Endothelial cell of umbilical vein (primary cell): ENCODE results near the gene ST3GAL4. TPM values are rescaled to one million over a fixed set of nuclear protein-coding genes. Genes with fewer than 3 reads are reported as not detected.

Experiments
- BruUV-seq: library from RNA; stranded (reverse); fragments of 400-500 nt; replicated peaks from 2 replicates; lab custom pipeline; 2021; lab: Mats Ljungman, UMichigan
- CTCF ChIA-PET: fragments of 300-600, 350-600 bp; sonication (Branson Sonifier 250); formaldehyde crosslinking; loops from one replicate; lab custom pipeline; 2021; ENCODE audit warnings: antibody characterized with exemption, inconsistent platforms; lab: Charles Lee
- POLR2A ChIA-PET: fragments of 300-600, 350-600 bp; sonication (Branson Sonifier 250); formaldehyde crosslinking; loops from one replicate; lab custom pipeline; 2021; ENCODE audit warnings: antibody characterized with exemption, inconsistent platforms; lab: Charles Lee
- DNase-seq: peaks from one replicate; pipeline ENCODE4 v3.0.0-alpha.2; 2011; ENCODE audit warnings: low read depth, low spot score
- FAIRE-seq: peaks from 2 replicates; lab custom pipeline; 2011; peaks lifted over from hg19 to GRCh38; lab: Jason Lieb, UNC
- H2AFZ ChIP-seq: 2 replicates; pipeline ENCODE4 v1.6.0; 2012; ENCODE audit warnings: low read depth, low read length, control low read depth, inconsistent platforms
- H3K27ac ChIP-seq: 2 replicates; pipeline ENCODE4 v1.5.1; 2011; ENCODE audit warnings: low read depth, mild to moderate bottlenecking, control low read depth, low read length, moderate library complexity; ENCODE audit not compliant: insufficient read depth
- H3K27me3 ChIP-seq, 2 experiments: 2 replicates each; pipeline versions ENCODE4 v1.6.0 to v1.6.1; 2011; ENCODE audit warnings: low read length in 2 of 2, mixed read lengths in 1 of 2; ENCODE audit not compliant: control insufficient read depth in 2 of 2, insufficient read depth in 2 of 2
- H3K36me3 ChIP-seq, 2 experiments: 2 replicates in 1 of 2; 3 replicates in 1 of 2; pipeline ENCODE4 v1.5.1; 2011; ENCODE audit warnings: low read length in 2 of 2, mild to moderate bottlenecking in 1 of 2, moderate library complexity in 1 of 2; ENCODE audit not compliant: control insufficient read depth in 2 of 2, insufficient read depth in 2 of 2; ENCODE audit errors: extremely low read depth in 1 of 2
- H3K4me1 ChIP-seq: 3 replicates; pipeline ENCODE4 v1.5.1; 2011; ENCODE audit warnings: mild to moderate bottlenecking, low read length; ENCODE audit not compliant: control insufficient read depth, insufficient read depth; ENCODE audit errors: extremely low read depth
- H3K4me2 ChIP-seq: 2 replicates; pipeline ENCODE4 v1.6.1; 2011; ENCODE audit warnings: low read length, control low read depth, mixed read lengths; ENCODE audit not compliant: insufficient read depth
- H3K4me3 ChIP-seq, 3 experiments: fragments of 200-600 bp in 1 of 3; sonication (generic), shearing (Covaris generic) in 1 of 3; replicated peaks in 1 of 3; 2 replicates each; pipeline ENCODE4 v1.5.1; 2011 to 2016; ENCODE audit warnings: control low read depth in 3 of 3, low read length in 3 of 3, mild to moderate bottlenecking in 2 of 3, inconsistent platforms in 1 of 3, low read depth in 1 of 3, moderate library complexity in 1 of 3; ENCODE audit not compliant: insufficient read depth in 1 of 3
- H3K79me2 ChIP-seq: 2 replicates; pipeline ENCODE4 v1.6.0; 2012; ENCODE audit warnings: low read length, inconsistent platforms; ENCODE audit not compliant: control insufficient read depth, insufficient read depth
- H3K9ac ChIP-seq: replicated peaks from 2 replicates; pipeline ENCODE3; 2011; ENCODE audit warnings: low read length, control low read depth; ENCODE audit not compliant: insufficient read depth; ENCODE audit errors: extremely low read depth
- H3K9me1 ChIP-seq: replicated peaks from 3 replicates; pipeline ENCODE4 v1.6.0; 2011; ENCODE audit warnings: mild to moderate bottlenecking, low read length; ENCODE audit not compliant: control insufficient read depth, insufficient read depth; ENCODE audit errors: extremely low read depth
- H3K9me3 ChIP-seq: replicated peaks from 2 replicates; pipeline ENCODE4 v1.5.1; 2012; ENCODE audit warnings: low read length, inconsistent platforms; ENCODE audit not compliant: control insufficient read depth, insufficient read depth
- H4K20me1 ChIP-seq: replicated peaks from 2 replicates; pipeline ENCODE3; 2011; ENCODE audit warnings: mild to moderate bottlenecking, low read length; ENCODE audit not compliant: control insufficient read depth, insufficient read depth; ENCODE audit errors: extremely low read depth
- CTCF ChIP-seq, 2 donors: IDR thresholded peaks; 1 replicate in 1 of 2; 2 replicates in 1 of 2; pipeline ENCODE4 v1.5.1; 2011; ENCODE audit warnings: low read length in 2 of 2, mild to moderate bottlenecking in 2 of 2, moderate library complexity in 2 of 2, control low read depth in 1 of 2, inconsistent platforms in 1 of 2, low read depth in 1 of 2; ENCODE audit not compliant: insufficient read depth in 1 of 2; ENCODE audit errors: extremely low read depth in 1 of 2
- EZH2 ChIP-seq: IDR thresholded peaks from 2 replicates; pipeline ENCODE4 v1.6.1; 2012; ENCODE audit warnings: borderline replicate concordance, low read depth, mild to moderate bottlenecking, moderate library complexity, low read length, inconsistent platforms; ENCODE audit not compliant: severe bottlenecking
- FOS ChIP-seq: IDR thresholded peaks from 2 replicates; pipeline ENCODE4 v1.6.1; 2011; ENCODE audit warnings: mild to moderate bottlenecking, low read length, moderate library complexity, borderline replicate concordance; ENCODE audit not compliant: insufficient read depth
- GATA2 ChIP-seq: IDR thresholded peaks from 2 replicates; pipeline ENCODE4 v1.7.0; 2011; ENCODE audit warnings: low read depth, mild to moderate bottlenecking, moderate library complexity, mixed read lengths, low read length; ENCODE audit not compliant: insufficient read length, insufficient read depth
- MYC ChIP-seq: IDR thresholded peaks from one replicate; pipeline ENCODE4 v1.6.1; 2011; ENCODE audit warnings: mild to moderate bottlenecking, low read depth, low read length
- POLR2A ChIP-seq: IDR thresholded peaks from 2 replicates; pipeline ENCODE4 v1.6.1; 2012; ENCODE audit warnings: low read depth, mild to moderate bottlenecking, control low read depth, low read length
- POLR2AphosphoS5 ChIP-seq: IDR thresholded peaks from 2 replicates; pipeline ENCODE4 v1.6.1; 2012; ENCODE audit warnings: low read depth, mild to moderate bottlenecking, control low read depth, low read length, moderate library complexity; ENCODE audit not compliant: insufficient read depth
- dilution Hi-C: fragments of 300-500 bp; cut with MboI; formaldehyde crosslinking; loops from one replicate; pipeline ENCODE4 v1.15.0; 2019; ENCODE audit warnings: low sequenced_read_pairs; ENCODE audit not compliant: extremely low pct_ligation_motif_present
- intact Hi-C: fragments of 100-400 bp; cut with micrococcal nuclease; formaldehyde crosslinking; loops from one replicate; pipeline ENCODE4 v1.10.0; 2022
- polyA plus RNA-seq, 4 experiments: library from polyadenylated mRNA; depleted of rRNA in 3 of 4; stranded (reverse) in 3 of 4; unstranded in 1 of 4; fragments of >200 nt; gene quantifications; 2 replicates each; pipeline versions ENCODE4 v1.2.1 to v1.2.3, GENCODE V29; 2011 to 2012; ENCODE audit warnings: missing spikeins in 1 of 4
- total RNA-seq: library from RNA; stranded (reverse); gene quantifications from 2 replicates; pipeline ENCODE4 v1.2.3, GENCODE V29; 2021

Gene ST3GAL4
- total and polyA plus RNA-seq, 2 donors (not counting 3 experiments of a cell fraction or from before 2014, with no cell fraction given): 17.7 to 19.4 TPM

- no peaks in the 10 kb centered on the region for H3K27me3 ChIP-seq
- H3K4me3 ChIP-seq: no peak overlapping the region
- H3K9me1 ChIP-seq: no peaks in the 10 kb centered on the region
- no peak for FAIRE-seq
- H3K27ac ChIP-seq: peak overlapping the region; percentile 23
- H3K36me3 ChIP-seq: no peaks in the 10 kb centered on the region
- peak; percentile 41 for DNase-seq
- H4K20me1 ChIP-seq: no peaks in the 10 kb centered on the region
- dilution Hi-C loops (no loop called here), intact Hi-C loops (no loop called here)
- H3K9me3 ChIP-seq: no peaks in the 10 kb centered on the region
- ChIA-PET POLR2A (interaction anchor here (1.1 kb wide), 1 partner anchor 16 kb away, joined by 3 read pairs; no protein-coding TSS in a partner anchor), CTCF (interaction anchor here (1.7 to 5.7 kb wide), 3 partner anchors 10 to 127 kb away, joined by 3 to 37 read pairs (median 34); no protein-coding TSS in a partner anchor)
- peaks cover 45% of the 10 kb centered on the region for H3K79me2 ChIP-seq
- H3K4me1 ChIP-seq: peaks cover 38% of the 10 kb centered on the region
- peak overlapping the region; percentile 16 for H3K4me2 ChIP-seq
- H2AFZ ChIP-seq: no peak overlapping the region
- BruUV-seq: no TSS peak
- no peak overlapping the region for H3K9ac ChIP-seq
- TF ChIP-seq POLR2A (peak; percentile 23), FOS (no peak), POLR2AphosphoS5 (no peak)
Observed at GRCh38 chr11:126352934-126353801, 2.3 kb upstream of the ST3GAL4 start.

GRCh38 chr11:126354631-126355323, 709 bp upstream of the ST3GAL4 start:
- no peaks in the 10 kb centered on the region for H4K20me1 ChIP-seq
- intact Hi-C loops (loop anchor here (1.0 to 2.0 kb wide), 3 partner anchors 8 to 44 kb away; no protein-coding TSS in a partner anchor), dilution Hi-C loops (no loop called here)
- peak overlapping the region; percentile 72 for H2AFZ ChIP-seq
- H3K9ac ChIP-seq: peak overlapping the region; percentile 94
- CTCF ChIA-PET: interaction anchor here (0.7 to 5.7 kb wide), 8 partner anchors 9 to 126 kb away, joined by 3 to 37 read pairs (median 4); partner anchors contain the start of gene DCPS
- no peaks in the 10 kb centered on the region for H3K9me1 ChIP-seq
- POLR2A ChIA-PET: interaction anchor here (0.5 to 1.0 kb wide), 2 partner anchors 14 to 94 kb away, joined by 3 to 8 read pairs; no protein-coding TSS in a partner anchor
- H3K27ac ChIP-seq: peak overlapping the region; percentile 79
- H3K9me3 ChIP-seq: no peaks in the 10 kb centered on the region
- H3K36me3 ChIP-seq: no peaks in the 10 kb centered on the region
- H3K27me3 ChIP-seq: no peaks in the 10 kb centered on the region
- TSS peak; percentile 46 for BruUV-seq
- DNase-seq (peak; percentile 21), FAIRE-seq (peak; percentile 76)
- peak overlapping the region; percentile 15 to 69 (median 64) for H3K4me3 ChIP-seq
- peaks cover 42% of the 10 kb centered on the region for H3K79me2 ChIP-seq
- H3K4me1 ChIP-seq: peaks cover 23% of the 10 kb centered on the region
- H3K4me2 ChIP-seq: peak overlapping the region; percentile 86
- TF ChIP-seq POLR2AphosphoS5: no peak
- no peak for TF ChIP-seq GATA2
- TF ChIP-seq EZH2: no peak
- no peak for TF ChIP-seq CTCF (IDR thresholded peaks at IDR 0.05; ENCODE audit: extremely low read depth in 1 of 2, insufficient read depth in 1 of 2, low read depth in 1 of 2, low read length in 2 of 2)
- TF ChIP-seq MYC: no peak
